A549 treated with AZD2906 at 1 μM for 4 hours (cell line): ENCODE measurements around the gene PGM5. TPM values are rescaled to one million over a fixed set of nuclear protein-coding genes. Genes with fewer than 3 reads are reported as not detected.

Experiments used
- total RNA-seq: library from RNA; stranded (reverse); fragments of 200-300 nt; extraction: Qiagen RNA extraction; gene quantifications from 5 replicates; pipeline ENCODE4 v1.2.3, GENCODE V29; 2022

PGM5 gene
- not detected in 5 replicates for total RNA-seq

DNA sequence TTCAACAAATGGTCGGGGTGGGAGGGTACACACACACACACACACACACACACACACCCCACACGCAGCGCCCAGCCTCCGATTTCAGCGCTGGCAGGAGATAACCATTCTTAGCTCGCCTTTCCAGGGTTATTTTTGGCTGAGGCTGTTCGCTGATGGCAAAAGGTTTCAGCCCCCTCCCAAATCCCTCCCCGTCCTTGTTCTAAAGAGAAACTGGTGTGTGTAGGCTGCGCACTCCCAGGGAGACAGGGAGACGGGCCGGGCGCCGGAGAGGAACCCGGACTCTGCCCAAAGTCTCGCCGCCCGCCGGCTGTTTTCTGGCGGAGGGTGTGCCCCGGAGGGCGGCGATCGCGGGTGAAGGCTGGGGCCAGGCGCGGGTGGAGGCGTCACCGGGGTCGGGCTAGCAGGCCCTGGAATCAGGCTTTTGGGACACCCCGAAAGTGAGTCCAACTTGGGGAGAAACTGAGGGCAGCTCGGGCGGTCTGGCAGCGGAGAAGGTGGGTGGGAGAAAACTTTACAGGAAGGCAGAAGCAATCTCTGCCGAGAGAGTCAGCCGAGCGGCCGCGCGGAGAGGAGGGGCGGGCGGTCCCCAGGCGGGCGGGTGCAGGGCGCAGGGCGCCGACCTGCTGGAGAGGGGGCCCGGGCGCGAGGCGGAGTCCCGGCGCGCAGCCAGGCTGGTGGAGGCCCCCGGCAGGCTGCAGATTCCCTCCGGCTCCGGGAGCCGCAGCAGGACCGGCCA, at the start of gene PGM5:
TSS of gene PGM5 (plus strand) at position 232 of the 739 bp plus-strand sequence. CDS start 517 bp downstream, outside the sequence.

DNA sequence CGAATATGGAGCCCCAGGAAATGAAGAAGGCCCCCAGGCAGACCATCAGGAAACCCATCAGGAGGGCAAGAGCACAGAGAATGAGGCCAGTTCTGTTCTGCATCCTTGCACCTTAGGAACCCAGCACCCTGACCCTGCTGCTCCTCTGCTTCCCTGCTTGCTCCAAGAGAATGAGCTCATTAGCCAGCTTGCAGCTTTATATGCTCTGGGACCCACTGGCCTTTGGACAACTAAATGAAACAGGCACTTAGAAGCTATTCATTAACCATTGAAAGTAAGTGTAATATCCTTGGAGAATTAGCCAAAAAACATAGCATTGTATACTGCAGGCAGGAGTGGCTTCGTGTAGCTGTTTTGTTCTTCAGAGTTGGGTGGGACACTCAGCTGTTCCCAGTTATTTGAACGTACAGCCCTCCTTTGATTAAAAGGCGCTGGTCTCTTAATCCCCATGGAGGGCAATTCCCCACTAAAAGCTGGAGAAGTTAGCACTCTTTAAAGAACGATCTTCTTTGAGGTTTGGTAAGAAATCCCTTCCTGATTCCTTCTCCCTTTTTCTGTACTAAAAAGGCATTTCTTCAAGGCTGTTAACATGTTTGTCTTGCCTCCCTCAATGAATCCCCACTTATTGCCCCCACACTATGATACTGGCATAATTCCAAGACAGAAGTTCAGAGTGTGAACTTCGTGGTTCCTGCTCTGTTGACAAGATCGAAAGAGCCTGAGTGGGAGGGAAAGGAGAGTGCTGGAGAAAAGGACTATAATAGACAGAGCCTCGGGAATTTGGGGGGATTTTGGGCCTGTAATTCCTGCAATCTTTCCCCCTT, 184.5 kb downstream of the PGM5 start, which contains the start of gene TMEM252:
TSS of gene TMEM252 (minus strand) at position 172 of the 824 bp plus-strand sequence. CDS start at position 103, 69 bp downstream.

Other genes with a start within 250 kb of the PGM5 start
- 55.8 to 99.4 TPM (median 64.8 TPM) in 5 replicates for gene ZNG1C, start 114.6 kb upstream of the PGM5 start, total RNA-seq
- gene FOXD4L3, start 53.7 kb upstream of the PGM5 start, total RNA-seq, result 0.05 to 0.21 TPM (median 0.10 TPM) in 4 of 5 replicates, not detected in the other
- gene TMEM252, start 184.3 kb downstream of the PGM5 start, total RNA-seq, result not detected in 5 replicates